HEK293 (cell line): Measurements from ENCODE around the gene UBXN11.

Experiments
- CTCF ChIA-PET: fragments of 350-600 bp; formaldehyde crosslinking; extraction: SDS; loops from one replicate; lab custom pipeline; 2021; ENCODE audit warnings: antibody characterized with exemption; lab: Yijun Ruan, JAX
- POLR2A ChIA-PET: fragments of 300-600 bp; formaldehyde crosslinking; extraction: SDS; loops from one replicate; lab custom pipeline; 2020; ENCODE audit warnings: antibody characterized with exemption, inconsistent platforms; lab: Yijun Ruan, JAX
- H3K27ac ChIP-seq: fragments of 200-500 bp; sonication (Bioruptor generic); 2 replicates; pipeline ENCODE4 v1.5.1; 2014; ENCODE audit warnings: low read depth, low read length, control low read depth, inconsistent platforms; ENCODE audit errors: extremely low read depth
- H3K36me3 ChIP-seq, 2 experiments: fragments of 200-500 bp in 1 of 2; sonication (Bioruptor generic) in 1 of 2; 1 replicate in 1 of 2; 2 replicates in 1 of 2; pipeline ENCODE4 v1.5.1; 2014 to 2017; ENCODE audit warnings: inconsistent platforms in 2 of 2, low read length in 2 of 2; ENCODE audit not compliant: control insufficient read depth in 2 of 2, insufficient read depth in 1 of 2
- H3K4me1 ChIP-seq: fragments of 200-500 bp; sonication (Bioruptor generic); 2 replicates; pipeline ENCODE4 v1.5.1; 2014; ENCODE audit warnings: mild to moderate bottlenecking, low read length, inconsistent platforms; ENCODE audit not compliant: control insufficient read depth, insufficient read depth
- H3K4me3 ChIP-seq: 2 replicates; pipeline ENCODE4 v1.5.1; 2011; ENCODE audit warnings: low read depth, mild to moderate bottlenecking, control low read depth, low read length, moderate library complexity
- H3K9me3 ChIP-seq: fragments of 200-500 bp; sonication (Bioruptor generic); 2 replicates; pipeline ENCODE4 v1.5.1; 2014; ENCODE audit warnings: low read depth, low read length, inconsistent platforms; ENCODE audit not compliant: control insufficient read depth, insufficient read depth
- KLF16 ChIP-seq: fragments of 450-650 bp; formaldehyde crosslinking; IDR thresholded peaks from 2 replicates; pipeline ENCODE4 v1.5.1; 2017; ENCODE audit warnings: missing biosample characterization, missing genetic modification characterization
- PRDM1 ChIP-seq: fragments of 450-650 bp; formaldehyde crosslinking; IDR thresholded peaks from 2 replicates; pipeline ENCODE4; 2016; ENCODE audit warnings: missing biosample characterization, missing genetic modification characterization
- ZBTB1 ChIP-seq: fragments of 450-650 bp; formaldehyde crosslinking; IDR thresholded peaks from 2 replicates; pipeline ENCODE4 v1.5.1; 2016; ENCODE audit warnings: missing biosample characterization, missing genetic modification characterization
- ZBTB49 ChIP-seq: fragments of 450-650 bp; formaldehyde crosslinking; IDR thresholded peaks from 2 replicates; pipeline ENCODE4 v1.5.1; 2016; ENCODE audit warnings: missing biosample characterization, missing genetic modification characterization, low read depth
- ZNF24 ChIP-seq: fragments of 450-650 bp; formaldehyde crosslinking; IDR thresholded peaks from 2 replicates; pipeline ENCODE4 v1.5.1; 2016; ENCODE audit warnings: missing biosample characterization, missing genetic modification characterization
- ZNF248 ChIP-seq: fragments of 450-650 bp; formaldehyde crosslinking; IDR thresholded peaks from 2 replicates; pipeline ENCODE4 v1.5.1; 2017; ENCODE audit warnings: missing biosample characterization, missing genetic modification characterization
- ZNF266 ChIP-seq: fragments of 450-650 bp; formaldehyde crosslinking; IDR thresholded peaks from 2 replicates; pipeline ENCODE4 v1.5.1; 2016; ENCODE audit warnings: missing biosample characterization, missing genetic modification characterization, low read depth
- ZNF280D ChIP-seq: fragments of 450-650 bp; formaldehyde crosslinking; IDR thresholded peaks from 2 replicates; pipeline ENCODE4 v1.5.1; 2016; ENCODE audit warnings: missing biosample characterization, missing genetic modification characterization
- ZNF391 ChIP-seq: fragments of 450-650 bp; formaldehyde crosslinking; IDR thresholded peaks from 2 replicates; pipeline ENCODE4 v1.5.1; 2016; ENCODE audit warnings: low read depth, missing biosample characterization, missing genetic modification characterization, borderline replicate concordance
- ZNF433 ChIP-seq: fragments of 450-650 bp; formaldehyde crosslinking; IDR thresholded peaks from 2 replicates; pipeline ENCODE4 v1.5.1; 2016; ENCODE audit warnings: missing biosample characterization, missing genetic modification characterization, low read depth
- ZNF501 ChIP-seq: fragments of 450-650 bp; formaldehyde crosslinking; IDR thresholded peaks from 2 replicates; pipeline ENCODE4 v1.5.1; 2016; ENCODE audit warnings: missing biosample characterization, missing genetic modification characterization
- ZNF514 ChIP-seq: fragments of 450-650 bp; formaldehyde crosslinking; IDR thresholded peaks from 2 replicates; pipeline ENCODE4 v1.5.1; 2016; ENCODE audit warnings: missing biosample characterization, missing genetic modification characterization
- ZNF518A ChIP-seq: fragments of 450-650 bp; formaldehyde crosslinking; conservative IDR thresholded peaks from 2 replicates; pipeline ENCODE4 v1.5.1; 2016; ENCODE audit warnings: low read depth, missing biosample characterization, missing genetic modification characterization
- ZNF521 ChIP-seq: fragments of 450-650 bp; formaldehyde crosslinking; IDR thresholded peaks from 2 replicates; pipeline ENCODE4 v1.5.1; 2017; ENCODE audit warnings: missing biosample characterization, mild to moderate bottlenecking, missing genetic modification characterization
- ZNF571 ChIP-seq: fragments of 450-650 bp; formaldehyde crosslinking; IDR thresholded peaks from 2 replicates; pipeline ENCODE4 v1.5.0; 2017; ENCODE audit warnings: missing biosample characterization, missing genetic modification characterization
- ZNF600 ChIP-seq: fragments of 450-650 bp; formaldehyde crosslinking; IDR thresholded peaks from 2 replicates; pipeline ENCODE4 v1.5.1; 2016; ENCODE audit warnings: missing biosample characterization, missing genetic modification characterization
- ZNF626 ChIP-seq: fragments of 450-650 bp; sonication (Bioruptor Pico); formaldehyde crosslinking; IDR thresholded peaks from 2 replicates; pipeline ENCODE4 v1.5.1; 2018; ENCODE audit warnings: missing biosample characterization, missing genetic modification characterization, inconsistent platforms
- ZNF707 ChIP-seq: fragments of 450-650 bp; formaldehyde crosslinking; IDR thresholded peaks from 2 replicates; pipeline ENCODE4 v1.5.1; 2016; ENCODE audit warnings: missing biosample characterization, missing genetic modification characterization
- ZSCAN4 ChIP-seq: fragments of 450-650 bp; formaldehyde crosslinking; IDR thresholded peaks from 2 replicates; pipeline ENCODE4 v1.5.1; 2017; ENCODE audit warnings: missing biosample characterization, missing genetic modification characterization

Gene UBXN11

GRCh38 chr1:26254404-26254803 is 52.0 kb downstream of the UBXN11 start:
- H3K36me3 ChIP-seq, result peaks cover 24 to 73% of the 10 kb centered on the region in 2 experiments
- H3K4me1 ChIP-seq, result no peaks in the 10 kb centered on the region
- H3K9me3 ChIP-seq, result no peaks in the 10 kb centered on the region
- TF ChIP-seq PRDM1 (tag by site-specific recombination), result peak; percentile 46
- TF ChIP-seq ZNF626 (tag by site-specific recombination), result no peak
- POLR2A ChIA-PET, result interaction anchor here (1.6 kb wide), 1 partner anchor 21 kb away, joined by 4 read pairs; no protein-coding TSS in a partner anchor
- H3K27ac ChIP-seq, result no peak overlapping the region
- H3K4me3 ChIP-seq, result no peak overlapping the region
- CTCF ChIA-PET, result interaction anchor here (0.7 kb wide), 1 partner anchor 64 kb away, joined by 3 read pairs; the partner anchor contains the start of gene CATSPER4

GRCh38 chr1:26252718-26253117 is 53.7 kb downstream of the UBXN11 start:
- no peaks in the 10 kb centered on the region for H3K9me3 ChIP-seq
- CTCF ChIA-PET, result interaction anchor here (1.0 to 1.3 kb wide), 2 partner anchors 19 to 23 kb away, joined by 4 to 9 read pairs; no protein-coding TSS in a partner anchor

More at GRCh38 chr1:26252718-26253117, 53.7 kb downstream of the UBXN11 start:
- Histone ChIP-seq H3K4me3 (no peak overlapping the region), H3K36me3 (peaks cover 24 to 63% of the 10 kb centered on the region in 2 experiments), H3K4me1 (no peaks in the 10 kb centered on the region), H3K27ac (no peak overlapping the region)
- POLR2A ChIA-PET, result no interaction called here
- TF ChIP-seq ZNF248 (tag by site-specific recombination), result no peak
- no peak for TF ChIP-seq KLF16 (tag by site-specific recombination)
- no peak for TF ChIP-seq ZNF521 (tag by site-specific recombination)
- no peak for TF ChIP-seq ZNF280D (tag by site-specific recombination)
- TF ChIP-seq ZNF600, result no peak
- no peak for TF ChIP-seq ZNF707 (tag by site-specific recombination)
- TF ChIP-seq ZNF266, result no peak
- no peak for TF ChIP-seq ZNF391 (tag by site-specific recombination)
- no peak for TF ChIP-seq ZNF571 (tag by site-specific recombination)
- no peak for TF ChIP-seq ZNF433 (tag by site-specific recombination)
- TF ChIP-seq ZNF514 (tag by site-specific recombination), result no peak
- no peak for TF ChIP-seq ZNF501 (tag by site-specific recombination)
- no peak for TF ChIP-seq ZSCAN4 (tag by site-specific recombination)
- TF ChIP-seq ZBTB1 (tag by site-specific recombination), result no peak
- no peak for TF ChIP-seq ZNF518A
- TF ChIP-seq ZBTB49 (tag by site-specific recombination), result no peak
- no peak for TF ChIP-seq ZNF24
